ENCODE measurements around the gene MOB3B. TPM values are rescaled to one million over a fixed set of nuclear protein-coding genes. Genes with fewer than 3 reads are reported as not detected.

Gene MOB3B
- total RNA-seq, 1 donor from 2014 or later: 3.8 TPM

- Mint-ChIP-seq H3K4me1 (ENCODE audit: low read depth) (peaks cover 55% of the 10 kb centered on the region), H3K9me3 (ENCODE audit: low read depth) (no peaks in the 10 kb centered on the region), H3K27ac (ENCODE audit: unreplicated experiment) (peak overlapping the region; percentile 39), H3K4me3 (ENCODE audit: unreplicated experiment) (no peak overlapping the region), H3K27me3 (ENCODE audit: low read depth) (no peaks in the 10 kb centered on the region), H3K36me3 (ENCODE audit: low read depth) (no peaks in the 10 kb centered on the region)
- DNase-seq (ENCODE audit: low spot score): no peak
- no peak for TF ChIP-seq CTCF (IDR thresholded peaks at IDR 0.05)
These were observed 177.0 kb downstream of the MOB3B start for GRCh38 chr9:27352457-27353165.

GRCh38 chr9:27351438-27351837, 178.2 kb downstream of the MOB3B start:
- Mint-ChIP-seq H3K4me3 (ENCODE audit: unreplicated experiment) (no peak overlapping the region), H3K27ac (ENCODE audit: unreplicated experiment) (no peak overlapping the region), H3K4me1 (ENCODE audit: low read depth) (peaks cover 51% of the 10 kb centered on the region), H3K9me3 (ENCODE audit: low read depth) (no peaks in the 10 kb centered on the region), H3K27me3 (ENCODE audit: low read depth) (no peaks in the 10 kb centered on the region), H3K36me3 (ENCODE audit: low read depth) (no peaks in the 10 kb centered on the region)
- no peak for DNase-seq (ENCODE audit: low spot score)
- no peak for TF ChIP-seq CTCF (IDR thresholded peaks at IDR 0.05)

GRCh38 chr9:27350382-27350976, 179.1 kb downstream of the MOB3B start:
- H3K4me3 Mint-ChIP-seq (ENCODE audit: unreplicated experiment): no peak overlapping the region
- H3K4me1 Mint-ChIP-seq (ENCODE audit: low read depth): peaks cover 45% of the 10 kb centered on the region
- no peaks in the 10 kb centered on the region for H3K36me3 Mint-ChIP-seq (ENCODE audit: low read depth)
- no peak for TF ChIP-seq CTCF (IDR thresholded peaks at IDR 0.05)
- H3K27ac Mint-ChIP-seq (ENCODE audit: unreplicated experiment): no peak overlapping the region
- H3K27me3 Mint-ChIP-seq (ENCODE audit: low read depth): no peaks in the 10 kb centered on the region
- no peaks in the 10 kb centered on the region for H3K9me3 Mint-ChIP-seq (ENCODE audit: low read depth)
- no peak for DNase-seq (ENCODE audit: low spot score)

- Mint-ChIP-seq H3K9me3 (ENCODE audit: low read depth) (no peaks in the 10 kb centered on the region), H3K4me3 (ENCODE audit: unreplicated experiment) (no peak overlapping the region), H3K36me3 (ENCODE audit: low read depth) (no peaks in the 10 kb centered on the region), H3K4me1 (ENCODE audit: low read depth) (peaks cover 38% of the 10 kb centered on the region), H3K27ac (ENCODE audit: unreplicated experiment) (no peak overlapping the region), H3K27me3 (ENCODE audit: low read depth) (no peaks in the 10 kb centered on the region)
- DNase-seq (ENCODE audit: low spot score): no peak
- TF ChIP-seq CTCF (IDR thresholded peaks at IDR 0.05): no peak
These were observed 179.9 kb downstream of the MOB3B start for GRCh38 chr9:27349698-27350080.

GRCh38 chr9:27348785-27349697, 180.6 kb downstream of the MOB3B start:
- Mint-ChIP-seq H3K9me3 (ENCODE audit: low read depth) (no peaks in the 10 kb centered on the region), H3K4me3 (ENCODE audit: unreplicated experiment) (no peak overlapping the region), H3K36me3 (ENCODE audit: low read depth) (no peaks in the 10 kb centered on the region), H3K27me3 (ENCODE audit: low read depth) (no peaks in the 10 kb centered on the region), H3K4me1 (ENCODE audit: low read depth) (peaks cover 31% of the 10 kb centered on the region), H3K27ac (ENCODE audit: unreplicated experiment) (no peak overlapping the region)
- no peak for TF ChIP-seq CTCF (IDR thresholded peaks at IDR 0.05)
- no peak for DNase-seq (ENCODE audit: low spot score)

Data from chondrocyte (in vitro differentiated cells).